H9 (cell line): ENCODE measurements around the gene AURKB. TPM values are rescaled to one million over a fixed set of nuclear protein-coding genes. Genes with fewer than 3 reads are reported as not detected.

Experiments used
- DNase-seq: peaks from one replicate; pipeline ENCODE4 v3.0.0-alpha.2; 2017
- H2AFZ ChIP-seq: one replicate; pipeline ENCODE4 v1.6.1; 2013; ENCODE audit warnings: mild to moderate bottlenecking, low read length, control low read depth, moderate library complexity
- H2AK5ac ChIP-seq: 2 replicates; pipeline ENCODE4 v1.6.1; 2013; ENCODE audit warnings: low read length, control low read depth, mixed read lengths; ENCODE audit not compliant: insufficient read length
- H2BK120ac ChIP-seq: one replicate; pipeline ENCODE4 v1.6.1; 2013; ENCODE audit warnings: low read depth, mild to moderate bottlenecking, low read length, control low read depth, inconsistent platforms; ENCODE audit not compliant: poor library complexity, severe bottlenecking
- H2BK12ac ChIP-seq: 2 replicates; pipeline ENCODE4 v1.6.1; 2013; ENCODE audit warnings: low read length, control low read depth, mixed read lengths, low read depth; ENCODE audit not compliant: insufficient read length
- H2BK15ac ChIP-seq: 2 replicates; pipeline ENCODE4 v1.6.1; 2013; ENCODE audit warnings: low read depth, low read length, control low read depth
- H2BK20ac ChIP-seq: one replicate; pipeline ENCODE4 v1.6.1; 2013; ENCODE audit warnings: low read depth, mild to moderate bottlenecking, low read length, control low read depth, inconsistent platforms; ENCODE audit not compliant: poor library complexity, severe bottlenecking
- H2BK5ac ChIP-seq: 2 replicates; pipeline ENCODE4 v1.6.1; 2013; ENCODE audit warnings: low read length, control low read depth, mixed read lengths; ENCODE audit not compliant: insufficient read length
- H3K14ac ChIP-seq: 2 replicates; pipeline ENCODE4 v1.6.1; 2013; ENCODE audit warnings: low read length, control low read depth; ENCODE audit not compliant: insufficient read depth
- H3K18ac ChIP-seq: 2 replicates; pipeline ENCODE4 v1.6.1; 2013; ENCODE audit warnings: low read depth, mild to moderate bottlenecking, mixed read lengths, low read length, control low read depth; ENCODE audit not compliant: insufficient read length
- H3K23ac ChIP-seq: 2 replicates; pipeline ENCODE4 v1.6.1; 2013; ENCODE audit warnings: low read length, control low read depth, mixed read lengths, low read depth; ENCODE audit not compliant: insufficient read length
- H3K23me2 ChIP-seq: 2 replicates; pipeline ENCODE4 v1.6.1; 2013; ENCODE audit warnings: low read depth, mild to moderate bottlenecking, mixed read lengths, low read length, control low read depth; ENCODE audit not compliant: insufficient read length, poor library complexity, severe bottlenecking
- H3K27ac ChIP-seq: 2 replicates; pipeline ENCODE4 v1.5.1; 2013; ENCODE audit warnings: low read length, control low read depth, mixed read lengths, low read depth; ENCODE audit not compliant: insufficient read length
- H3K27me3 ChIP-seq: 2 replicates; pipeline ENCODE4 v1.6.1; 2013; ENCODE audit warnings: low read length, control low read depth, inconsistent platforms; ENCODE audit not compliant: insufficient read depth
- H3K4ac ChIP-seq: 2 replicates; pipeline ENCODE4 v1.6.1; 2013; ENCODE audit warnings: low read depth, mild to moderate bottlenecking, control low read depth, inconsistent platforms, low read length, moderate library complexity
- H3K4me1 ChIP-seq: 2 replicates; pipeline ENCODE4 v1.6.1; 2013; ENCODE audit warnings: low read length, control low read depth, inconsistent platforms; ENCODE audit not compliant: insufficient read depth
- H3K4me2 ChIP-seq: 2 replicates; pipeline ENCODE4 v1.6.1; 2013; ENCODE audit warnings: low read length, control low read depth, mixed read lengths; ENCODE audit not compliant: insufficient read length, insufficient read depth
- H3K56ac ChIP-seq: 2 replicates; pipeline ENCODE4 v1.6.1; 2013; ENCODE audit warnings: low read depth, mild to moderate bottlenecking, mixed read lengths, low read length, control low read depth; ENCODE audit not compliant: insufficient read length
- H3K79me1 ChIP-seq: 2 replicates; pipeline ENCODE4 v1.6.1; 2013; ENCODE audit warnings: low read depth, mild to moderate bottlenecking, moderate library complexity, low read length, control low read depth, inconsistent platforms; ENCODE audit not compliant: insufficient read depth, poor library complexity, severe bottlenecking
- H3K79me2 ChIP-seq: 2 replicates; pipeline ENCODE4 v1.6.1; 2013; ENCODE audit warnings: low read length, control low read depth, inconsistent platforms; ENCODE audit not compliant: insufficient read depth
- H3K9ac ChIP-seq: 2 replicates; pipeline ENCODE4 v1.6.1; 2013; ENCODE audit warnings: low read length, control low read depth, mixed read lengths; ENCODE audit not compliant: insufficient read length; ENCODE audit errors: extremely low read depth
- H3K9me3 ChIP-seq: one replicate; pipeline ENCODE4 v1.6.1; 2013; ENCODE audit warnings: low read depth, low read length, inconsistent platforms; ENCODE audit not compliant: control insufficient read depth
- H3T11ph ChIP-seq: one replicate; pipeline ENCODE4 v1.6.1; 2013; ENCODE audit warnings: mild to moderate bottlenecking, low read length, control low read depth, inconsistent platforms
- H4K20me1 ChIP-seq: one replicate; pipeline ENCODE4 v1.6.1; 2013; ENCODE audit not compliant: control insufficient read depth, insufficient read length, insufficient read depth
- H4K5ac ChIP-seq: 2 replicates; pipeline ENCODE4 v1.6.1; 2013; ENCODE audit warnings: low read depth, mild to moderate bottlenecking, mixed read lengths, low read length, control low read depth; ENCODE audit not compliant: insufficient read length
- H4K8ac ChIP-seq: replicated peaks from 2 replicates; pipeline ENCODE4 v1.6.1; 2013; ENCODE audit warnings: low read length, control low read depth, mixed read lengths, low read depth; ENCODE audit not compliant: insufficient read length
- H4K91ac ChIP-seq: 2 replicates; pipeline ENCODE4 v1.6.1; 2013; ENCODE audit warnings: low read depth, mild to moderate bottlenecking, moderate library complexity, mixed read lengths, low read length, control low read depth; ENCODE audit not compliant: insufficient read length
- H3K27ac Mint-ChIP-seq, 3 experiments: 2 replicates in 2 of 3; 3 replicates in 1 of 3; pipeline ENCODE4 v1.8.0; 2020 to 2021; ENCODE audit warnings: mixed read lengths in 3 of 3, mild to moderate bottlenecking in 1 of 3, moderate library complexity in 1 of 3
- H3K27me3 Mint-ChIP-seq: 2 replicates; pipeline ENCODE4 v1.8.0; 2021; ENCODE audit warnings: low read depth, mild to moderate bottlenecking, moderate library complexity, mixed read lengths
- H3K36me3 Mint-ChIP-seq, 3 experiments: 2 replicates in 2 of 3; 3 replicates in 1 of 3; pipeline ENCODE4 v1.8.0; 2020 to 2021; ENCODE audit warnings: low read depth in 3 of 3, mixed read lengths in 3 of 3; ENCODE audit not compliant: insufficient read depth in 1 of 3
- H3K4me1 Mint-ChIP-seq, 2 experiments: 2 replicates each; pipeline ENCODE4 v1.8.0; 2020; ENCODE audit warnings: mixed read lengths in 2 of 2
- H3K4me3 Mint-ChIP-seq, 2 experiments: 2 replicates in 1 of 2; 3 replicates in 1 of 2; pipeline ENCODE4 v1.8.0; 2020 to 2021; ENCODE audit warnings: mild to moderate bottlenecking in 2 of 2, mixed read lengths in 2 of 2, moderate library complexity in 1 of 2
- H3K9me3 Mint-ChIP-seq, 2 experiments: 2 replicates in 1 of 2; 3 replicates in 1 of 2; pipeline ENCODE4 v1.8.0; 2020; ENCODE audit warnings: mild to moderate bottlenecking in 2 of 2, mixed read lengths in 2 of 2, moderate library complexity in 1 of 2
- CTCF ChIP-seq: fragments of 200-600 bp; sonication (generic); conservative IDR thresholded peaks from 3 replicates; pipeline ENCODE4 v1.8.0; 2021; ENCODE audit warnings: antibody characterized with exemption, mild to moderate bottlenecking
- WGBS: extraction: QIAGEN DNeasy Blood & Tissue Kit; methylation state at CpG from one replicate; pipeline ENCODE4 v1.1.7; 2013; ENCODE audit warnings: missing lambda C conversion rate, low lambda C conversion rate, mixed read lengths; ENCODE audit not compliant: insufficient read length; ENCODE audit errors: extremely low coverage; 5-methylcytosine and 5-hydroxymethylcytosine counted together
- total RNA-seq: library from RNA; stranded (reverse); gene quantifications from 2 replicates; pipeline ENCODE4 v1.2.1, GENCODE V29; 2021

The AURKB gene
- total RNA-seq, 1 experiment from 2014 or later, result 171 TPM

- peak; percentile 100 for DNase-seq
- H2BK5ac ChIP-seq, result peak overlapping the region; percentile 83
- no peaks in the 10 kb centered on the region for H3K27me3 ChIP-seq
- H3K14ac ChIP-seq, result peak overlapping the region; percentile 85
- H3K9me3 ChIP-seq, result no peaks in the 10 kb centered on the region
- H3K9me3 Mint-ChIP-seq, result no peaks in the 10 kb centered on the region
- peak overlapping the region; percentile 79 for H3K18ac ChIP-seq
- no peaks in the 10 kb centered on the region for H3K79me1 ChIP-seq
- H3K4me2 ChIP-seq, result peak overlapping the region; percentile 83
- H3K79me2 ChIP-seq, result no peaks in the 10 kb centered on the region
- no peak overlapping the region for H4K8ac ChIP-seq
- H2AK5ac ChIP-seq, result no peak overlapping the region
- peaks cover 3% of the 10 kb centered on the region for H3K27me3 Mint-ChIP-seq
- peak overlapping the region; percentile 50 for H3K27ac ChIP-seq
- no peak overlapping the region for H4K5ac ChIP-seq
- no peak overlapping the region; the same call in 1 of the 2 replicates for H3K4ac ChIP-seq
- no peak overlapping the region for H2BK15ac ChIP-seq
- no peak for TF ChIP-seq CTCF
- H3K36me3 Mint-ChIP-seq, result peaks cover 6 to 22% (median 16%) of the 10 kb centered on the region in 3 experiments
- no peak overlapping the region for H2AFZ ChIP-seq
- H3K4me3 Mint-ChIP-seq, result no peak overlapping the region
- no peak overlapping the region for H4K91ac ChIP-seq
- peak overlapping the region; percentile 63 for H3K9ac ChIP-seq
- H3K4me1 ChIP-seq, result peaks cover 8% of the 10 kb centered on the region
- H3K23me2 ChIP-seq, result peaks cover 19% of the 10 kb centered on the region
- peak overlapping the region; percentile 79 for H2BK120ac ChIP-seq
- no peak overlapping the region for H3K56ac ChIP-seq
- H3K27ac Mint-ChIP-seq, result no peak overlapping the region
- peaks cover 31 to 37% of the 10 kb centered on the region in 2 experiments for H3K4me1 Mint-ChIP-seq
- peak overlapping the region; percentile 36 for H2BK12ac ChIP-seq
- H4K20me1 ChIP-seq, result no peaks in the 10 kb centered on the region
- H3K23ac ChIP-seq, result no peak overlapping the region
- no CpG with 5 or more reads among the region's 59 CpGs for WGBS
- H3T11ph ChIP-seq, result no peak overlapping the region
- H2BK20ac ChIP-seq, result no peak overlapping the region
Measured at GRCh38 chr17:8156246-8156992, 54.0 kb downstream of the AURKB start.
